WTC11 (cell line): ENCODE measurements around the gene ZC2HC1C.

Source experiments
- NFE2L1 ChIP-seq: sonication (generic); formaldehyde crosslinking; IDR thresholded peaks from 2 replicates; pipeline ENCODE4 v1.8.1; 2023; ENCODE audit warnings: missing genetic modification reagents
- NR3C1 ChIP-seq: sonication (generic); formaldehyde crosslinking; conservative IDR thresholded peaks from 2 replicates; pipeline ENCODE4 v1.8.1; 2023; ENCODE audit warnings: low read depth, mild to moderate bottlenecking, missing genetic modification reagents
- TEAD4 ChIP-seq: sonication (generic); formaldehyde crosslinking; IDR thresholded peaks from 2 replicates; pipeline ENCODE4 v1.8.0; 2022; ENCODE audit warnings: mild to moderate bottlenecking, missing genetic modification reagents
- USF2 ChIP-seq: sonication (generic); formaldehyde crosslinking; IDR thresholded peaks from 2 replicates; pipeline ENCODE4 v1.8.1; 2023; ENCODE audit warnings: mild to moderate bottlenecking, missing genetic modification reagents, moderate library complexity
- ZMAT4 ChIP-seq: fragments of 250-450 bp; sonication (Bioruptor Pico); IDR thresholded peaks from 2 replicates; pipeline ENCODE4 v1.9.0; 2021; ENCODE audit warnings: mild to moderate bottlenecking
- TF ChIP-seq, protein P1 (sequence below): fragments of 200-600 bp; IDR thresholded peaks from 2 replicates; pipeline ENCODE4 v1.8.0; 2022; ENCODE audit warnings: antibody characterized with exemption
- TF ChIP-seq, protein P2 (sequence below): sonication (generic); formaldehyde crosslinking; IDR thresholded peaks from 2 replicates; pipeline ENCODE4 v1.8.0; 2023; ENCODE audit warnings: mild to moderate bottlenecking, missing genetic modification reagents
- TF ChIP-seq, protein P3 (sequence below): sonication (generic); formaldehyde crosslinking; IDR thresholded peaks from 2 replicates; pipeline ENCODE4 v1.8.1; 2022; ENCODE audit warnings: mild to moderate bottlenecking, moderate library complexity, missing genetic modification reagents
- TF ChIP-seq, protein P4 (sequence below): sonication (generic); formaldehyde crosslinking; IDR thresholded peaks from 2 replicates; pipeline ENCODE4 v1.8.0; 2022; ENCODE audit warnings: missing genetic modification reagents

DNA sequence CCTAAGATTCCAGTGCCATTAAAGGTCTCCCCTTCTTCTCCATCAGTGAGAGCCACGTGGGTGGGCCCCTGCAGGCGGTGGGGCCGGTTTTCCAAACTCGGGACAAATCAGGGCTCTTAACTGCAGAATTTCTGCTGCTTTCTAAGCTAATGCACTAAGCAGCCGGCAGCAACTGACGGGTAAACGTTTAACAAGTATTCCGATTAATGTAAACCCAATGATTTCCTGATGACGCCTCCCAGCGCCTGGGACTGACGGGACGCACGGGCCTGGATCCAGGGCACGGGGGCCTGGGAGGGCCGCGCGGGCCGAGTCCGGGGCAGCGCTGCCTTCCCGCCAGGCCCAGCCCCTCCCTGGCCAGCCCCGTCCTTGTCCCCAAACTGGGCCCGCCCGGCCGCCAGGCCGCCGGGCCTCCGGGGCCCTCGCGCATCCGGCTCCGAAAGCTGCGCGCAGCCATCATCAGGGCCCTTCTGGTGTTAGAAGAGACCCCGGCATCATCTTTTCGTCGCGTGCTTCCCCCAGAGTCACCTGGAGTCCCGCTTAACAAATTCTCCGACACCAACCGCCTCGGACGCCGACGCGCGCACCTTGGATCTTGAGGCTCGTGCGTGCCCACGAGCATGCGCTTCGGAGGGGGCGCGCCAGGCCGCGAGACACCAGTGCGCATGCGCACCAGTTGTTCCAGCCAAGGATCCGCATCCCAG lies 18.4 kb upstream of the ZC2HC1C start, which contains the start of gene MLH3:
- no peak; the same call in 1 of the 2 replicates for TF ChIP-seq NFE2L1 (CRISPR knock-in tag)
- TF ChIP-seq, protein P1, sequence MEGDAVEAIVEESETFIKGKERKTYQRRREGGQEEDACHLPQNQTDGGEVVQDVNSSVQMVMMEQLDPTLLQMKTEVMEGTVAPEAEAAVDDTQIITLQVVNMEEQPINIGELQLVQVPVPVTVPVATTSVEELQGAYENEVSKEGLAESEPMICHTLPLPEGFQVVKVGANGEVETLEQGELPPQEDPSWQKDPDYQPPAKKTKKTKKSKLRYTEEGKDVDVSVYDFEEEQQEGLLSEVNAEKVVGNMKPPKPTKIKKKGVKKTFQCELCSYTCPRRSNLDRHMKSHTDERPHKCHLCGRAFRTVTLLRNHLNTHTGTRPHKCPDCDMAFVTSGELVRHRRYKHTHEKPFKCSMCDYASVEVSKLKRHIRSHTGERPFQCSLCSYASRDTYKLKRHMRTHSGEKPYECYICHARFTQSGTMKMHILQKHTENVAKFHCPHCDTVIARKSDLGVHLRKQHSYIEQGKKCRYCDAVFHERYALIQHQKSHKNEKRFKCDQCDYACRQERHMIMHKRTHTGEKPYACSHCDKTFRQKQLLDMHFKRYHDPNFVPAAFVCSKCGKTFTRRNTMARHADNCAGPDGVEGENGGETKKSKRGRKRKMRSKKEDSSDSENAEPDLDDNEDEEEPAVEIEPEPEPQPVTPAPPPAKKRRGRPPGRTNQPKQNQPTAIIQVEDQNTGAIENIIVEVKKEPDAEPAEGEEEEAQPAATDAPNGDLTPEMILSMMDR = no peak
- TF ChIP-seq, protein P2, sequence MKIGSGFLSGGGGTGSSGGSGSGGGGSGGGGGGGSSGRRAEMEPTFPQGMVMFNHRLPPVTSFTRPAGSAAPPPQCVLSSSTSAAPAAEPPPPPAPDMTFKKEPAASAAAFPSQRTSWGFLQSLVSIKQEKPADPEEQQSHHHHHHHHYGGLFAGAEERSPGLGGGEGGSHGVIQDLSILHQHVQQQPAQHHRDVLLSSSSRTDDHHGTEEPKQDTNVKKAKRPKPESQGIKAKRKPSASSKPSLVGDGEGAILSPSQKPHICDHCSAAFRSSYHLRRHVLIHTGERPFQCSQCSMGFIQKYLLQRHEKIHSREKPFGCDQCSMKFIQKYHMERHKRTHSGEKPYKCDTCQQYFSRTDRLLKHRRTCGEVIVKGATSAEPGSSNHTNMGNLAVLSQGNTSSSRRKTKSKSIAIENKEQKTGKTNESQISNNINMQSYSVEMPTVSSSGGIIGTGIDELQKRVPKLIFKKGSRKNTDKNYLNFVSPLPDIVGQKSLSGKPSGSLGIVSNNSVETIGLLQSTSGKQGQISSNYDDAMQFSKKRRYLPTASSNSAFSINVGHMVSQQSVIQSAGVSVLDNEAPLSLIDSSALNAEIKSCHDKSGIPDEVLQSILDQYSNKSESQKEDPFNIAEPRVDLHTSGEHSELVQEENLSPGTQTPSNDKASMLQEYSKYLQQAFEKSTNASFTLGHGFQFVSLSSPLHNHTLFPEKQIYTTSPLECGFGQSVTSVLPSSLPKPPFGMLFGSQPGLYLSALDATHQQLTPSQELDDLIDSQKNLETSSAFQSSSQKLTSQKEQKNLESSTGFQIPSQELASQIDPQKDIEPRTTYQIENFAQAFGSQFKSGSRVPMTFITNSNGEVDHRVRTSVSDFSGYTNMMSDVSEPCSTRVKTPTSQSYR (CRISPR knock-in tag) = no peak
- TF ChIP-seq ZMAT4 (CRISPR knock-in tag) = no peak
- TF ChIP-seq, protein P3, sequence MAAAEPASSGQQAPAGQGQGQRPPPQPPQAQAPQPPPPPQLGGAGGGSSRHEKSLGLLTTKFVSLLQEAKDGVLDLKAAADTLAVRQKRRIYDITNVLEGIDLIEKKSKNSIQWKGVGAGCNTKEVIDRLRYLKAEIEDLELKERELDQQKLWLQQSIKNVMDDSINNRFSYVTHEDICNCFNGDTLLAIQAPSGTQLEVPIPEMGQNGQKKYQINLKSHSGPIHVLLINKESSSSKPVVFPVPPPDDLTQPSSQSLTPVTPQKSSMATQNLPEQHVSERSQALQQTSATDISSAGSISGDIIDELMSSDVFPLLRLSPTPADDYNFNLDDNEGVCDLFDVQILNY (CRISPR knock-in tag) = peak; percentile 82; the same call in 1 of the 2 replicates
- peak; percentile 37; the same call in 1 of the 2 replicates for TF ChIP-seq USF2 (CRISPR knock-in tag)
- no peak for TF ChIP-seq NR3C1 (CRISPR knock-in tag)
- TF ChIP-seq TEAD4 (CRISPR knock-in tag) = no peak
- TF ChIP-seq, protein P4, sequence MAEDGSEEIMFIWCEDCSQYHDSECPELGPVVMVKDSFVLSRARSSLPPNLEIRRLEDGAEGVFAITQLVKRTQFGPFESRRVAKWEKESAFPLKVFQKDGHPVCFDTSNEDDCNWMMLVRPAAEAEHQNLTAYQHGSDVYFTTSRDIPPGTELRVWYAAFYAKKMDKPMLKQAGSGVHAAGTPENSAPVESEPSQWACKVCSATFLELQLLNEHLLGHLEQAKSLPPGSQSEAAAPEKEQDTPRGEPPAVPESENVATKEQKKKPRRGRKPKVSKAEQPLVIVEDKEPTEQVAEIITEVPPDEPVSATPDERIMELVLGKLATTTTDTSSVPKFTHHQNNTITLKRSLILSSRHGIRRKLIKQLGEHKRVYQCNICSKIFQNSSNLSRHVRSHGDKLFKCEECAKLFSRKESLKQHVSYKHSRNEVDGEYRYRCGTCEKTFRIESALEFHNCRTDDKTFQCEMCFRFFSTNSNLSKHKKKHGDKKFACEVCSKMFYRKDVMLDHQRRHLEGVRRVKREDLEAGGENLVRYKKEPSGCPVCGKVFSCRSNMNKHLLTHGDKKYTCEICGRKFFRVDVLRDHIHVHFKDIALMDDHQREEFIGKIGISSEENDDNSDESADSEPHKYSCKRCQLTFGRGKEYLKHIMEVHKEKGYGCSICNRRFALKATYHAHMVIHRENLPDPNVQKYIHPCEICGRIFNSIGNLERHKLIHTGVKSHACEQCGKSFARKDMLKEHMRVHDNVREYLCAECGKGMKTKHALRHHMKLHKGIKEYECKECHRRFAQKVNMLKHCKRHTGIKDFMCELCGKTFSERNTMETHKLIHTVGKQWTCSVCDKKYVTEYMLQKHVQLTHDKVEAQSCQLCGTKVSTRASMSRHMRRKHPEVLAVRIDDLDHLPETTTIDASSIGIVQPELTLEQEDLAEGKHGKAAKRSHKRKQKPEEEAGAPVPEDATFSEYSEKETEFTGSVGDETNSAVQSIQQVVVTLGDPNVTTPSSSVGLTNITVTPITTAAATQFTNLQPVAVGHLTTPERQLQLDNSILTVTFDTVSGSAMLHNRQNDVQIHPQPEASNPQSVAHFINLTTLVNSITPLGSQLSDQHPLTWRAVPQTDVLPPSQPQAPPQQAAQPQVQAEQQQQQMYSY (CRISPR knock-in tag) = no peak
